Globus pallidus (tissue), 1 donor: ENCODE data around the gene TBC1D20.
A peak's percentile ranks its signal among the peaks of the same experiment; 100 is the strongest.

Experiments used
- DNase-seq: peaks from one replicate; pipeline ENCODE4 v3.0.0-alpha.2; 2015; ENCODE audit warnings: low spot score

The TBC1D20 gene

GRCh38 chr20:419556-420165, 42.7 kb downstream of the TBC1D20 start:
- no peak for DNase-seq

GRCh38 chr20:418858-419365, 43.4 kb downstream of the TBC1D20 start:
- no peak for DNase-seq

- DNase-seq, result no peak
Measured at GRCh38 chr20:417801-418342, 44.5 kb downstream of the TBC1D20 start.

GRCh38 chr20:416950-417800, 45.2 kb downstream of the TBC1D20 start:
- no peak for DNase-seq

- DNase-seq, result no peak
Measured at GRCh38 chr20:415820-416322, 46.5 kb downstream of the TBC1D20 start.

GRCh38 chr20:414161-414560, 48.2 kb downstream of the TBC1D20 start:
- no peak for DNase-seq

GRCh38 chr20:412081-412480, 50.3 kb downstream of the TBC1D20 start:
- DNase-seq, result no peak

- DNase-seq, result no peak
Measured at GRCh38 chr20:409697-410559, 52.4 kb downstream of the TBC1D20 start.

GRCh38 chr20:408843-409696, 53.3 kb downstream of the TBC1D20 start:
- DNase-seq, result no peak

GRCh38 chr20:407953-408842, 54.1 kb downstream of the TBC1D20 start, which contains the start of gene RBCK1:
Gene RBCK1 (plus strand): TSS chr20:408299. CDS start chr20:408758, 459 bp downstream.
- DNase-seq, result peak; percentile 79

- peak; percentile 75 for DNase-seq
Measured at GRCh38 chr20:407133-407952, 55.0 kb downstream of the TBC1D20 start.

GRCh38 chr20:406200-407132, 55.9 kb downstream of the TBC1D20 start:
- DNase-seq, result no peak

- DNase-seq, result no peak
Measured at GRCh38 chr20:404088-404487, 58.2 kb downstream of the TBC1D20 start.

- DNase-seq, result no peak
Measured at GRCh38 chr20:403582-403957, 58.8 kb downstream of the TBC1D20 start.

- DNase-seq, result no peak
Measured at GRCh38 chr20:402898-403581, 59.3 kb downstream of the TBC1D20 start.

- no peak for DNase-seq
Measured at GRCh38 chr20:402496-402885, 59.8 kb downstream of the TBC1D20 start.
